GM21447 (cell line): ENCODE data around the gene DYNLL2.
"Not testable (repeated sequence)": the region's sequence is repeated elsewhere in the genome, so short reads cannot be mapped to it uniquely, and the experiment has no call there.

Source experiments
- ATAC-seq: cut with Tn5 transposase; IDR thresholded peaks from one replicate; pipeline ENCODE4 v1.9.1; 2021; ENCODE audit not compliant: unreplicated experiment

DYNLL2 gene

DNA sequence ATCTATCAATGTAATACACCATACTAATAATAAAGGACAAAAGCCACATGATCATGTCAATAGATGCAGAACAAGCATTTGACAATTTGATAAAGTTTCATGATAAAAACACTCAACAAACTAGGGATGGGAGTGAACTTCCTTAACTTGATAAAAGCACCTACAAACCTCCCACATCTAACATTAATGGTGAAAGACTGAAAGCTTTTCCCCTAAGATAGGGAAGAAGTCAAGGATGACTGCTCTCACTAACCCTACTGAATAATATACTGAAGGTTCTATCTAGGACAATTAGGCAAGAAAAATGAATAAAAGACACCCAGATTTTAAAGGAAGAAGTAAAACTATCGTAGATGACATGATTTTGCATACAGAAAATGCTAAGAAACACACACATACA lies 10.4 kb upstream of the DYNLL2 start:
- ATAC-seq: no peak

DNA sequence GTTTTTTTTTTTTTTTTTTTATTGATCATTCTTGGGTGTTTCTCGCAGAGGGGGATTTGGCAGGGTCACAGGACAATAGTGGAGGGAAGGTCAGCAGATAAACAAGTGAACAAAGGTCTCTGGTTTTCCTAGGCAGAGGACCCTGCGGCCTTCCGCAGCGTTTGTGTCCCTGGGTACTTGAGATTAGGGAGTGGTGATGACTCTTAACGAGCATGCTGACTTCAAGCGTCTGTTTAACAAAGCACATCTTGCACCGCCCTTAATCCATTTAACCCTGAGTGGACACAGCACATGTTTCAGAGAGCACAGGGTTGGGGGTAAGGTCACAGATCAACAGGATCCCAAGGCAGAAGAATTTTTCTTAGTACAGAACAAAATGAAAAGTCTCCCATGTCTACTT lies 10.0 kb upstream of the DYNLL2 start:
- not testable (repeated sequence) for ATAC-seq

DNA sequence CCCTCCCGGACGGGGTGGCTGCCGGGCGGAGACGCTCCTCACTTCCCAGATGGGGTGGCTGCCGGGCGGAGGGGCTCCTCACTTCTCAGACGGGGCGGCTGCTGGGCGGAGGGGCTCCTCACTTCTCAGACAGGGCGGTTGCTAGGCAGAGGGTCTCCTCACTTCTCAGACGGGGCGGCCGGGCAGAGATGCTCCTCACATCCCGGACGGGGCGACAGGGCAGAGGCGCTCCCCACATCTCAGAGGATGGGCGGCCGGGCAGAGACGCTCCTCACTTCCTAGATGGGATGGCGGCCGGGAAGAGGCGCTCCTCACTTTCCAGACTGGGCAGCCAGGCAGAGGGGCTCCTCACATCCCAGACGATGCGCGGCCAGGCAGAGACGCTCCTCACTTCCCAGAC lies 8.8 kb upstream of the DYNLL2 start:
- not testable (repeated sequence) for ATAC-seq

DNA sequence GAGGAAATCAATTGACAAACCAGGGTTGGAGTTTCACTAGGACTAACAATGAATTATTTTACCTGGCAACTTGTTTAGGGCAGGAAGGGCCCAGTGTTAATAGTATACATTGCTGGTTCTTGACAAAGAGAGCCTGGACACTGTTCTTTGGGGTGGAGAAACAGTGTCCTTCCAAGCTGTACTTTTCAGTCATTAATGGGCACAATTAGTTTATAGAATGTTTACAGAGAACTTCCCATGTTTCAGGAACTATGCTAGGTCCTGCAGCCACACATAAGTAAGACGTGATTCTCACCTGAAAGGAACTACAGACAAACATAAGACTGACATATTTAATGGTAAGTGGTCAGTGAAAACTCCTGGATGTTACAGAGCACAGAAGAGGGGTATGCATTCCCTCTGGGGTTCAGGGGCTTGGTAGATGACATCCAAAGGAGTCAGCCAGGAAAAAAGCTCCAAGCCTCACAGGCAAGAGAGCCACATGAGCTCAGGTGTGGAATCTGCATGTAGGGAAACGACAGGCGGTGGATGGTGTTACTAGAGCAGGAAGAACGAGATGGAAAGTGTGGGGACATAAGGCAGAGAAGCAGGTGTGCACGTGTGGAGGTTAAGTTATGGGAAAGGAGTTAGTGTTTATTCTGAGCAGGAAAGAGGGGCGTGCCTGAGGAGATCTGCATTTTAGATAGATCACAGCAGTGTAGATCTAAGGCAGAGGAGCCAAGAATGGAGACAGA lies 3.8 kb upstream of the DYNLL2 start:
- no peak for ATAC-seq

DNA sequence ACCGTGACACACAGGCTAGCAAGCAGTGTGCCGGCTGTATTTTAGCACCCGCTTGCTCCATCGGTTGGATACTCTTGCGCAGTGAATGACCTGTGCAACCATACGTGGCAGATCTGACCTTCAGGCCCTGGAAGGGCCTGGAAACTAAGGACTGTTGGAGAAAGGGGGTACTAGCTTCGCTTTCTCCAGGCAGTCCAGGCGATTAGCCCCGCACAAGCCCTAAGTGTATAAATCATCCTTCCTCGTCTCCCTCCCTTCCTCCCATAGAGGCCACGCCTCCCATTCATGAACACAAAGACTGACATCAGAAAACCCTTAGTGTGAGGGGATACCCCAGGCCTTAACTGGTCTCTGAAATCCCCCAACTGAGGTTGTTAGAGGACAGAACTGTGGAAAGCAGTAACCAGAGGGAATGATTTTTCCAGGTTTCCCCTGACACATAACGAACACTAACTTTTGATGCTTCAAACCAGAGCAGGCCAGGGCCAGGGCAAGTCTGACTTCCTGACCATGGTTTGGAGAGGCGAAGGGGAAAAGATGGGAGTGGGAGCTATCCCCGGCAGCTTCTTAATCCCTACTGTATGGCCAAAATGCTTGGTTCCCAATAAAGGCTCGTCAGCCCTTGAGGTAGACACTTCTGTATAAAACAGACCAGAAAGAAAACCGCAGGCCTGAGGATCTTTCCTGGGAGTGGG lies 1.4 kb upstream of the DYNLL2 start:
- ATAC-seq: no peak

DNA sequence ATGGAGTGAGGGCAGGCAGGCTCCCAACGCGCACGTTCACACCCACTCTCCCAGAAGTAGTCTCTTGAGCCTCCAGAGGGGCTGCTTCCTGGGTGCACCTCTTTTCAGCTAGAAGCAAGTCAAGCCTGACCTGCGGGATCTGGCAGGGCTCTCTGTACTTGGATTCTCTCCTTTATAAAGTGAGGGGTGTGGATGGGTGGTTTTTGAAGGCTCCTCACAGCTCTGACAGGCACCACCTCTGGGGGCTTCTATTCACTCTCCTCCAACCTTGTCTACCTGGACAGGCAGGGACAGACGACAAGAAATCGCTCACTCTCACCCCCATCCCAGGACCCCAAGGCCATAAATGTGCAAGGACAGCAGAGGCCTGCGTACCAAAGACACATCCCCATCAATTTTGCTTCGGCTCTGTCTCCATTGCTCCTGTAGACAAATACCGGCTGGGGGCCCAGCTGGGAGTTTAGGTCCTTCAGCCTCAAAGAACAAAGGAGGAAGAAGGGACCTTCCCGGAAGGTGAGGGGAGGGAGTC lies 814 bp upstream of the DYNLL2 start:
- no peak for ATAC-seq

DNA sequence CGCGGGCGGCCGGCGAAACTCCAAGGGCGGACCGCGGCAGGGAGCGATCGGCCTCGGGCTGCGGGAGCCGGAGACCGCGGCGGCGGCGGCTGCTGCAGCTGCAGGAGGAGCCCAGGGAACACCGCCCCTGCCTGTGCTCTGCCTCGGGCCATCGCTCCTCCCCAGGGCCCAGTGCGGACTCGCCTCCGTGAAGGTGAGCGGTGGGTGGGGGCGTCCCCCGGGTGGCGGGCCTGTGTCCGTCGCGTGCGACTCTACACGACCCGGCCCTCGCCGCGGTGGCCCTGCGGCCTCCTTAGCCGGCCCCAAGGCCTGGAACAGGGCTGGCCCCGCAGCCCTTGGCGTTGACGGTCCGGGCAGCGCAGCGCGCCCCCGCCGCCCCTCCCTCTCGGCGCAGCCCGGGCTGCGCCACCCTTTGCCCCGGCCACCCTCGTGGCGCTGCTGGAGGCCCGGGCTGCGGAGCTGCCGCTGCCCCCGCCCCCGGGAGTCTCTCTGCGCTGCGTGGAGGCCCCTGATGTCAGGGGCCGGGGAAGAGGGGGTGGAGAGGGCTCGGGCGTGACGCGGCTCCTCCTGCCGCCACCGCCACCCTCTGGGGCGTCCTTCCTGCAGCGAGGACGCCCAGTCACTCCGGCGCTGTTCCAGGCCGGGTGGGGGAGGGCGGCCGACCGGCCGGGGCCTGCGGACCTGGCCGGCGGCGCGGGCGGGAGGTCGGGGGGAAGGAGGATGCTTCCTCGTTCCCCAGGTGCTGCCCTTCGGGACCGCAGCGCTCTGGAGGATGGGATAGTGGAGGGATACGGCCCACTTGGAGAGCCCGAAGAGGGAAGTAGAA lies 485 bp downstream of the DYNLL2 start:
- peak; percentile 48 for ATAC-seq

DNA sequence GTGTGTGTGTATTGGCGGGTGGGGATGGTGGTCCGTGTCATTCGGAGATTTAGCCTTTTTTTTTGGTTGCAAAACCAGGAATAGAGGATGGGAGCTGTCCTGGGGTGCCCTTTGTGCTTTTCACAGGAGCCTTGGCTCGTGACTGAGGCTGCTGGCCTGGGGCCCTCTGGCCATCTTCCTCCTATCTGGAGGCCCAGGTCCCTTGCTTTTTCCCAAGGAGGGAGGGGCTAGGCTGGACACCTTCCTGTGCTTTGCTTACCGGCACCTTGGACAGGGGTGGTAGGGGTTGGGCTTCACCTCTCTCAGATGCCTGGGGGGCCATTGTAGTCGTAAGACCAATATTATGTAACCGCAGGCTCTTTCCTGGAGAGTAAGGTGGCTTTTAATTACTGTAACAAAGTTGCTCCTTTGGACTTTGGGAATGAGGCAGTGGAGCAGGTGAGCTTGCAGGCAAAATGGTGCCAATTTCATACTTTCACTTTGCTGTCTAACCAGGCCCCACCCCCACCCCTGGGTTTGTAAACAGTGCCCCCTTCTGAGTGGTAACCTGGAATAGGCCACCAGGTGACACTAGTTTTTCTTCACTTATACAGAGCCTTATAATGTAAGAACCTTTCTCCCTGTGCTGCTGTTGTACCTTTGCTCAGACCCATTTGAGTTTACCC lies 1.2 kb downstream of the DYNLL2 start:
- ATAC-seq: peak; percentile 15

DNA sequence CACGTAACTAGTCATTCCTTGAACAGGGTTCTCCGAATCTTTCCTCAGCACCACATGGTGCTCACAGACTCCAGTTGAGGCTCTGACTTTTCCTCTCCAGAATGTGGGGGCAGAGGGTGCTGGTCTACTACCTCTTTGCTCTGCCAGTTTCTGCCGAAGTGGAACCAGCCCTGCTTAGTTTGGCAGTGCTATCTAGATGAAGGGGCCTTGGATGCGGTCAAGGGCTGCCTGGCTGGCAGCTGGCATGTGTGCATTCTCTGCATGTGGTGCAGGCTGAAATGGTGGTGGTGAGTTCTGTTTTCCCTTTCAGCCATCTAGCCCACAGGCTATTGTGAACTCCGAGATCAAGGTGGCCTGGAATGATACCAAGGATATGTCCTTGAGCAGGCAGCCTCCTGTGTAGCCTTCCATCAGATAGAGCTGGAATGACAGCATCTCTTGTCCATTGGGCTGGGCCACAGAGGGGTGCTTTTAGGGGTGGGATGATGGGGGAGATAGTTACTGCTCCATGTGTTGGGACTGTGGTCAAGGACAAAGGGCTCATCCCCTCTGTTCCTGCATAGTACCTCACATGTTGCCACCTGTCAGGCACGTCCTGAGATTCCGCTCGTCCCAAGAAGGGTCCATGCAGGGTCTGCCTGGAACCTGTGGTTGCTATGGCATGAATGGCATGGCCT lies 2.0 kb downstream of the DYNLL2 start:
- ATAC-seq: no peak

DNA sequence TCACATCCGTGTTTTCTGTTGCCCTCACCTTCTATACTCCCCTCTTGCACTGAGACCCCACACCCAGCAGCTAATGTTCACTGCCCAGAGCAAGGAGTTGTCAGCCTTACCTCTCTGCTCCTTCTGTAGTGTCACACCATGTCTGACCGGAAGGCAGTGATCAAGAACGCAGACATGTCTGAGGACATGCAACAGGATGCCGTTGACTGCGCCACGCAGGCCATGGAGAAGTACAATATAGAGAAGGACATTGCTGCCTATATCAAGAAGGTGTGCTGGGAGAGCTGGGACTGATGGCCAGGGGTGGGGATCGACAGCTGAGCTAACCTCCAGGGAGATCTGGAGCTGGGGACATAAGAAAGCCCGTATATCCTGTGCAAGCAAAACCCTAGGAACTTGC lies 3.7 kb downstream of the DYNLL2 start:
- ATAC-seq: no peak

DNA sequence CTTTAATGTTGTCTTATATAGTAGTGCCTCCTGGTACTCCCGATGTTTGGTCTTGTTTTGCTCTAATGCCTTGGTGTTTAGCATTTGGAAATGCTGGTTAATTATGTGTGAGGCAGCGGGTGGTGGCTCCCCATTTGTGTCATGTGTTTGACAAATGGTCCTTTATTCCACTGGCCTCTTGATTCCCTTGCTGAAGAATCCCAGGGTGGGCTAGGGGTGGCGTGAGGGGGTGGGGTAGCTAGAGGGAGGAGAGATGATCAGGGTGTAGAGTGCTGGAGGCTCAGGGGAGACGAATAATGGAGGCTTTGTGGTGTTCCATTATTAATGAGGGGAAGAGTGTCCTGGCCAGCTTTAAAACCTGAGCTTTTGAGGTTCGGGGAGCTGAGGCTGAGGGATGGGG lies 5.4 kb downstream of the DYNLL2 start:
- ATAC-seq: no peak

DNA sequence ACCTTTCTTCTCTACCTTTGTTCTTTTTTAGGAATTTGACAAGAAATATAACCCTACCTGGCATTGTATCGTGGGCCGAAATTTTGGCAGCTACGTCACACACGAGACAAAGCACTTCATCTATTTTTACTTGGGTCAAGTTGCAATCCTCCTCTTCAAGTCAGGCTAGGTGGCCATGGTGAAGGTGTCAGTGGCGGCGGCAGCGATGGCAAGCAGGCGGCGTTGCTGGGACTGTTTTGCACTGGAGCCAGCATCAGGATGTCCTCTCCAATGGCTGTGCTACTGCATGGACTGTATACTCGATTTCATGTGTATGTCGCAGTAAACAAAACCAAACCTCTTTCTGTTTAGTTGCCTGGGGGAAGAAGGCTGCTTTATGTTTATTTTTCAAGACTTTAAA lies 5.9 kb downstream of the DYNLL2 start:
- no peak for ATAC-seq

DNA sequence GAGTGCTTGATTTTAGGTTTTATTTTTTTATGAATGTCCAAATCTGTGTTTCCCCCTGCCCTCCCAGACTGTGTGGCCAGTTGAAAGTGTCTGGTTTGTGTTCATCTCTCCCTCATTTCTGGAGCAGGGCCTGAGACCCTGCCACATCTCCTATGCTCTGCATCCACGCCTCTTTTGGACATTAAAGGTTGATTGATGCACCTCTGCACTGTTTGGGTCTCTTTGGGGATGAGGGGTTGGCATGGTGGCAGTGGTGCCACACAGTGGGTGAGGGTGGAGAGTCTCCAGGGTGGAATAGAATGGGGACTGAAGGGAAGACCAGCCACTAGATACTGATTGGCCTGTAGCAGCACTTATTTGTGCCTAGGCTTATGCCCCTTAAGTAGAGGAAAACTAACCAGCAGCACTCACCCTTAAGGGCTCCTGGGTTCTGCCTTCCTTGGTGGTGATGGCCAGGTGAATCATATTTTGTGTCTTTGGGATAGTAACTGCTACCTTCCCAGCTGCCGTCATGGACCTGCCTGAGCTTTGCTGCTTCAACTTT lies 7.9 kb downstream of the DYNLL2 start:
- ATAC-seq: no peak

DNA sequence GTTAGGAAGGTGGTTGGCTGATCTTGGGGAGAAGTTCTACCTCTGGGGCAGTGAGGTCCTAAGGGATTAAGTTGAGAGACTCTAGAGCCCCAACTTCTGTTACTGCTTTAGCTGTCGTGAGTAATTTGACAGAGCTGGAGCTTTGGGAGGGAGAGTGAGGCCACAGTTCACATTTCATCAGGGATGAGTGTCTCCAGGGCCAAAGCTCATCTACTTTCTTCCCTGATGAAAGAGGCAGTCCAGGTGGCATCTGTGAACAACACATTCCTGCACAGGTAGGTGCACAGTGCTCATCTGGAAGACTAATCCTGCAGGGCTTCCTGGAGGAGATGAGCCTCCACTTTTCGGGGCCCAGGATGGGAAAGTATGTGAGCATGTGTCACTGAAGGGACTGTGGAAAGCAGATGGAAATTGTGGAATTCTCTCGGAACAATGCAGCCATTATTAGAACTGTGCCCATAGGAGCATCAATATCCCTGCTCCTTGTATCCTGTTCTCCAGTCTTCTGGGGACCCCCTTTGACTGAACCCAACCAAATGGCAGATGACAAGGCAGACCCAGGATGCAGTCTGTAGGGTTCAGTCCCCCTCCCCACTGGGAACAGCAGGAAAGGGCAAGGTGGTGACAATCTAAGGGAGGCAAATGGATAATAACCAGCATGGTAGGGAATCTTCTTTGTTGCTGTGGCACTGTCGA lies 9.0 kb downstream of the DYNLL2 start:
- no peak for ATAC-seq

DNA sequence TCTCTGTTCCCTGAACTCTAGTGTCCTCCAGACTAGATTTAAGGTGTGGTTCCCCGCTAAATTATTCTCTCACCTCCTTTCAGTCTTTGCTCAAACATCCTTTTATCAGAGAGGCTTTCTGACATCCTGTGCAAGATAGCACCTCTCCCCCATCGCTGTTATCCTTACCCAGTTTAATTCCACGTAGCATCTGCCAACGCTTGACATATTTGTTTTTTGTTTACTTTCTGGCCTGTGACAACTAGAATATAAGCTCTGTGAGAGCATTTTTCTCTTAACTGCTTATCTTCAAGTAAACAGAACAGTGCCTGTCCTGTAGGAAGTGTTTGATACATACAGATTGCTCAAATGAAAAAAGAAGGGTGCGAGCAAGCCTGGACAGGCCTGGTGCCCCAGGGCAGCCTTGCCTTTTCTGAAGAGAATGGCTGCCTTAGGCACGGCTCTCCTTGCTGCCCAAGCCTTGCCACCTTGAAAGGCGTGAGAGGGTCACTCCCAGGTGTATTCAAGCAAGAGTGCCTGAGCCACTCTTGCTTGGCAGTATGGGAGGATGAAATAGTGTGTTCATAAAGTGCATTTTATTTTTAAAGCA lies 9.7 kb downstream of the DYNLL2 start:
- no peak for ATAC-seq

DNA sequence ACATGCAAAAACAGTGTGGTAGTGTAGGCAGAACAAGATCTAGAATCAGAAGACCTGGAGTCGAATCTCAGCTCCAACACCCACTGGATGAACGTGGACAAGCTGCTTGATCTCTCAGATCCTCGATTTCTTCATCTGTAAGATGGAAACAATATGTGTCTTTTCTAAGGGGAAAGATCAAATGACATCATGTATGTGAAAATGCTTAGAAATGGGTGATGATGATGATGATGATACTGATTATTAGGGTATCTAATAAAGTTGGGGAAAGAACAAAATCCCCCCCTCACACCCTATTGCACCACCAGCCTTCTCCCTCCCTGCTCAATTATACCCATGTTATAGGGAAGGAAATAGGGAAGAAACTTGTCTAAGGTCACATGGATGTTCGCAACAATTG lies 10.9 kb downstream of the DYNLL2 start:
- ATAC-seq: no peak

DNA sequence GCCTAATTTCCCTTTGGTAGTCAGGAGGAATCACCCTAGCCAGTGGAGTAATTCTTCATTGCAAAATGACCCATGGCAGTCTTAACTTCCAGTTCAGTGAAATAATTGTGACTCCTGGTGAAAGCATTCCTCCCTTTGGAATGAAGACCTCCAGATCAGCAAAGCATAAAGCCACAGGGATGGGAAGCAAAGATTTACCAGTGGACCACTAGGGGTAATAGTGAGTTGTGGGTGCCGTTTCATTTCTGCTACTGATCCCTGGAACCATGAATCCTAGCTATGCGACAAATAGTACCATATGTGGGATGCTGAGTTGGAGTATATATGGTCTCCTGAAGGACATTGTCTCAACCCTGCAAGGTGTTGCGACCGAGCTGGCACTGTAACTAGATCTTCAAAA lies 13.7 kb downstream of the DYNLL2 start:
- no peak for ATAC-seq

DNA sequence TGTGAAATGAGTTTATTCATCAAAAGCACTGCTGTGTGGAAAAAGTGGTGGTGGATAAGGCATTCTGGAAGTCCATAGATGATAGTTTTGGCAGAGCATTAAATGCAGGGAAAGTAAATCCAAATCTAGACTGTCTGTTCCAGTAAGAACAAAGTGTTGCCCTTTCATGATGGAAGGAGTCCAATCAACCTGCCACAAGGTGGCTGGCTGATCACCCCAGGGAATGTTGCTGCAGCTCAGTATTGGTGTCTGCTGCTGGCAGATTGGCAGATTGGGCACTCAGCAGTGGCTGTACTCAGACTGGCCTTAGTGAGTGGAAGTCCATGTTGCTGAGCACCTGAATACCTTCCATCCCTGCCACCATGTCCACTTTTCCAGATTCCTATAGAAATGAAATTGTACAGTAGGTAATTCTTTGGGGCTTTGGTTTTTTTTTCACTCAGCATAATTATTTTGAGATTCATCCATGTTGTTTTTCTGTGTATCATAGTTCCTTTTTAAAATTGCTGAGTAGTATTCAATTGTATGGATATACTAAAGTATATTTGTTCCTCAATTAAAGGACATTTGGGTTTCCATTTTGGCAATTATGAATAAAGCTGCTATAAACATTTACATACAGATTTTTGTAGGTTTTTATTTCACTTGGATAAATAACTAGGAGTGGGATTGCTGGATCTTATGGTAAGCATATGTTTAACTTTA lies 14.3 kb downstream of the DYNLL2 start:
- no peak for ATAC-seq

DNA sequence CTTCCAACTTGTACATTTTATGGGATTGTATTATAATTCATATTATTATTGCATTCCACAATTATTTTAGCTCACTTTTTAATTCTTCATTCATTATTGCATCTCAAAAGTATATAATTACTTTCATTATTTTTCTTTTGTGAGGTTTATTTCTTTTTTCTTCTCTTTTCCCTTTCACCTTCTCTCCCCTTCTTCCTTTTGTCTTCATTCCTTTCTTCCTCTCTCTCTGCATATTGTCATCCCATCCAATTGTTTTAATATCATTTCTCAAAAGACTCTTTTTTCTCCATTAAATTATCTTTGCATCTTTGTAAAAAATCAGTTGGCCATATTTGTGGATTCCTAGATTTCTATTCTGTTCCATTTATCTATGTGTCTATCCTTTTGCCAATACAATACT lies 17.3 kb downstream of the DYNLL2 start:
- no peak for ATAC-seq
